Measurements from ENCODE around the gene PREB. TPM values are rescaled to one million over a fixed set of nuclear protein-coding genes. Genes with fewer than 3 reads are reported as not detected.

PREB gene
- total RNA-seq, 1 donor from 2014 or later = 66.0 TPM

DNA sequence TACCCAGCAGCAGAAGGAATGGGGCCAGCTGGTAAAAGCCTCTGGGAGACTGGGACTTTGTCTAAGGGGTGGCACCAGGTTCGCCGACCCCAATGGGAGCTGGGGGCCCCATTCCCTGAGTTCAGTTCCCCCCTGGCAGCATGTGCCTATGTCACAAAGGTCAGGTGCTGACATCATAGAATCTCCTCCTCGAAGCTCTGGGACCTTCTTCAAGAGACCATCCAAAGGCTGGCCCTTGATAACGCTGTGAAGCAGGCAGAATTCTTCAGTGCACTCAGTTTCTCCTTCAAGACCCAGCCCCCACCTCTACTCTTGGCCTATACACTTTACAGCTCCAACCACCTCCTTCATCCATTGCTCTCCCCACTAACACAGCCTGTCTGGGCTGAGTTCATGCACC lies 4.9 kb upstream of the PREB start, which contains the start of gene PRR30:
PRR30 (minus strand) TSS at position 101 of the 400 bp plus-strand sequence. CDS start 1,081 bp downstream, outside the sequence.
- H3K4me3 ChIP-seq (ENCODE audit: low read depth, low read length) = no peak within 1 kb of the TSS
- peaks cover 10% of the 10 kb centered on the region for H3K27me3 ChIP-seq (ENCODE audit: control insufficient read depth, insufficient read depth, low read length)
- TF ChIP-seq, protein P1, sequence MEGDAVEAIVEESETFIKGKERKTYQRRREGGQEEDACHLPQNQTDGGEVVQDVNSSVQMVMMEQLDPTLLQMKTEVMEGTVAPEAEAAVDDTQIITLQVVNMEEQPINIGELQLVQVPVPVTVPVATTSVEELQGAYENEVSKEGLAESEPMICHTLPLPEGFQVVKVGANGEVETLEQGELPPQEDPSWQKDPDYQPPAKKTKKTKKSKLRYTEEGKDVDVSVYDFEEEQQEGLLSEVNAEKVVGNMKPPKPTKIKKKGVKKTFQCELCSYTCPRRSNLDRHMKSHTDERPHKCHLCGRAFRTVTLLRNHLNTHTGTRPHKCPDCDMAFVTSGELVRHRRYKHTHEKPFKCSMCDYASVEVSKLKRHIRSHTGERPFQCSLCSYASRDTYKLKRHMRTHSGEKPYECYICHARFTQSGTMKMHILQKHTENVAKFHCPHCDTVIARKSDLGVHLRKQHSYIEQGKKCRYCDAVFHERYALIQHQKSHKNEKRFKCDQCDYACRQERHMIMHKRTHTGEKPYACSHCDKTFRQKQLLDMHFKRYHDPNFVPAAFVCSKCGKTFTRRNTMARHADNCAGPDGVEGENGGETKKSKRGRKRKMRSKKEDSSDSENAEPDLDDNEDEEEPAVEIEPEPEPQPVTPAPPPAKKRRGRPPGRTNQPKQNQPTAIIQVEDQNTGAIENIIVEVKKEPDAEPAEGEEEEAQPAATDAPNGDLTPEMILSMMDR (IDR thresholded peaks at IDR 0.05; ENCODE audit: insufficient read depth, low read length, poor library complexity, severe bottlenecking) = no peak
- H3K36me3 ChIP-seq (ENCODE audit: control insufficient read depth, insufficient read depth, low read length) = no peaks in the 10 kb centered on the region
- no peak for DNase-seq (ENCODE audit: low read depth)

DNA sequence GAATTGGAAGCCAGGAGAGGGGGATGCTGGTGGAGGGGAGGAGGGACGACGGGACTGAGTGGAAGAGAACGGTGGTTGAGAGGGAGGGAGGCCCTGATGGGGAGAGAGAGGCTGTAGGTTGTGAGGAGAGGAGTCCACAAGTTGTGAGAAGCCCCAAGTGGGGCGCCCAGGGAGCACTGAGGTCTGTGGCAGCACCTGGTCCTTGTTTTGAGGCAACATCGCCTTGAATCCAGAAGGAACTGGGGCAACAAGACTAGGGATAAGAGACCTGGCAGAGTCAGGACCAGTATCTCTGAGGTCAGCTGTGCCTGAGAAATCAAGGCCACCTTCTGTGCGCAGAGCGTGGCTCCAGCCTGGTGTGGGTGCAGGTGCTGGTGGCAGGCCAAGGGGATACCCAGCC lies 3.7 kb upstream of the PREB start:
- H3K27me3 ChIP-seq (ENCODE audit: control insufficient read depth, insufficient read depth, low read length) = peaks cover 8% of the 10 kb centered on the region
- no peak overlapping the region for H3K4me3 ChIP-seq (ENCODE audit: low read depth, low read length)
- TF ChIP-seq, protein P1 (IDR thresholded peaks at IDR 0.05; ENCODE audit: insufficient read depth, low read length, poor library complexity, severe bottlenecking) = no peak
- no peaks in the 10 kb centered on the region for H3K36me3 ChIP-seq (ENCODE audit: control insufficient read depth, insufficient read depth, low read length)
- no peak for DNase-seq (ENCODE audit: low read depth)

DNA sequence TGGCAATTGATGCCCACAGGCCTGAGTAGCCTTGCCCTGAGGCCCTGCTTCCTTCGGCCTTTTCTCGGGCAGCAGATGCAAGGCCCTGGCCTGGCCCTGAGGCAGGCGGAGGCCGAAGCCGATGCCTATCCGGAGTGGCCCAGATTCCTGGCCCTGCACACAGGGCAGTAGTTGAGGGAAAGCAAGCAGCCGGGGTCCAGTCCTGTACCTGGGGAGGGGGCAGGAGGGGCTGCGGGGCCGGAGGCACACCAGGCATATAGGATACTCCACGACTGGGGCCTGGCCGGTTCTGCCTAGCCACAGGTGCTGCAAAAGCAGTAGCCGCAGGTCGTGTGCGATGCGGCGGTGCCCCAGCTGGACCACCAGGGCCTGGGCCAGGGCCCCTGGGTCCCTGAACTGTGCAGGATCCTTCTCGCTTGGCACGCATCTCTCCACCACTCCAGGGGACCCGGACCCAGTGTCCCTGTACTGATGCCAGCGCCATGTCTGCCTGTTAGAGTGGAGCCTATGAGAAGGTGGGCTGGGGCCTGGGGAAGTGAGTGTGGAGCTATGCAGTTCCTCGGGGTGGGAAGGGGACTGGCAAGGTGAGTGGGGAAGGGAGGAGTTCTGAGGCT lies 3.0 kb upstream of the PREB start:
- no peak for DNase-seq (ENCODE audit: low read depth)
- Histone ChIP-seq H3K36me3 (ENCODE audit: control insufficient read depth, insufficient read depth, low read length) (no peaks in the 10 kb centered on the region), H3K27me3 (ENCODE audit: control insufficient read depth, insufficient read depth, low read length) (peaks cover 6% of the 10 kb centered on the region), H3K4me3 (ENCODE audit: low read depth, low read length) (no peak overlapping the region)
- TF ChIP-seq, protein P1 (IDR thresholded peaks at IDR 0.05; ENCODE audit: insufficient read depth, low read length, poor library complexity, severe bottlenecking) = no peak

DNA sequence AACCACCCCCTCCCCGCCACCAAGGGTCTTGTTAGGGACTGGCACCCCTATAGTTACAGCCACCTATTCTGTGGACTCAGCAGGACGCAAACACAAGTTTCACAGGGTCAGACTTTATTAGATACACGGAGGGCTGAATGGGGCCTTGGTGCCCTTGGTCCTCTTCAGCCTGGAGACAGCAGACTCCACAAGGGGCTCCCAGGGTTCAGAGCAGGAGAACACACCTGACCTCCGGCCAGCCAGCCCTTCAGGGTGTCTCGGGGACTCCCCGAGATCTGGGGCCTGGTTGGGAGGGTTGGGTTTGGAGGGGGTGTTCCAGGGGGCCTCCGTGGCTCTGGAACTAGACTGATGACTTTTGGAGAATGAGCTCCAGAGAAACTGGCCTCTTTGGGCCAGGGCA lies 2.3 kb upstream of the PREB start:
- TF ChIP-seq, protein P1 (IDR thresholded peaks at IDR 0.05; ENCODE audit: insufficient read depth, low read length, poor library complexity, severe bottlenecking) = no peak
- H3K36me3 ChIP-seq (ENCODE audit: control insufficient read depth, insufficient read depth, low read length) = peaks cover 1% of the 10 kb centered on the region

DNA sequence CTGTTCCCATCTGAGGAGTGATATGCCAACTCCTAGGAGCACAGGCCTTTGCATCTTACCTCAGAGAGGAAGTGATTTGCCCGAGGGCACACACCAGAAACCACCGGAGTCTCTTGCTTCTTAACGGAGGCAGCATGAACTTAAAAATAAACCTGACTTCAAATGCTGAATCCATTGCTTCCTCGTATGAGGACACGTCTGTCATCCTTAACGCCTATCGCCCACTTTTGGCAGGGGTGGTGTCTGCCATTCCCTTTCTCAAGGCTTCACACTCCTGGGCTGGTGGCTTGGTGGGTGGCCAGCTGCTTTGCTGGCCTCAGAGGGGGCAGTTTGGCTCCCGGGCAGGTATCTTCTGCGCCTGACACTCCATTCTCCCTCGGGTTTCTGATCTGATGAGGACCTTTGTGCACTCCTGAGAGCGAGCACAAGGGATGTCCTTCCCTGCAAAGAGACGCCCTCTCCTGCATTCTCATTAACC lies 1.1 kb upstream of the PREB start:
- H3K36me3 ChIP-seq (ENCODE audit: control insufficient read depth, insufficient read depth, low read length) = peaks cover 2% of the 10 kb centered on the region
- DNase-seq (ENCODE audit: low read depth) = no peak
- no peak overlapping the region for H3K4me3 ChIP-seq (ENCODE audit: low read depth, low read length)
- TF ChIP-seq, protein P1 (IDR thresholded peaks at IDR 0.05; ENCODE audit: insufficient read depth, low read length, poor library complexity, severe bottlenecking) = no peak
- H3K27me3 ChIP-seq (ENCODE audit: control insufficient read depth, insufficient read depth, low read length) = peaks cover 3% of the 10 kb centered on the region

More for the DNA sequence above, 2.3 kb upstream of the PREB start:
- H3K4me3 ChIP-seq (ENCODE audit: low read depth, low read length) = no peak overlapping the region
- H3K27me3 ChIP-seq (ENCODE audit: control insufficient read depth, insufficient read depth, low read length) = peaks cover 3% of the 10 kb centered on the region
- DNase-seq (ENCODE audit: low read depth) = no peak

Measured in kidney epithelial cell (primary cell).